SK-N-MC (cell line): Measurements from ENCODE around the gene SMARCA4.

Experiments
- EZH2 ChIP-seq: fragments of 200-600 bp; sonication (generic); IDR thresholded peaks from one replicate; pipeline ENCODE4 v1.6.1; 2017; ENCODE audit warnings: antibody characterized with exemption
- FOXP2 ChIP-seq: optimal IDR thresholded peaks from 2 replicates; pipeline ENCODE3; 2011; ENCODE audit warnings: mild to moderate bottlenecking, moderate library complexity; ENCODE audit not compliant: insufficient read depth; ENCODE audit errors: extremely low read length, control extremely low read depth
- POLR2AphosphoS5 ChIP-seq: IDR thresholded peaks from 2 replicates; pipeline ENCODE4 v1.6.1; 2012; ENCODE audit warnings: mild to moderate bottlenecking, low read depth, low read length, borderline replicate concordance

DNA sequence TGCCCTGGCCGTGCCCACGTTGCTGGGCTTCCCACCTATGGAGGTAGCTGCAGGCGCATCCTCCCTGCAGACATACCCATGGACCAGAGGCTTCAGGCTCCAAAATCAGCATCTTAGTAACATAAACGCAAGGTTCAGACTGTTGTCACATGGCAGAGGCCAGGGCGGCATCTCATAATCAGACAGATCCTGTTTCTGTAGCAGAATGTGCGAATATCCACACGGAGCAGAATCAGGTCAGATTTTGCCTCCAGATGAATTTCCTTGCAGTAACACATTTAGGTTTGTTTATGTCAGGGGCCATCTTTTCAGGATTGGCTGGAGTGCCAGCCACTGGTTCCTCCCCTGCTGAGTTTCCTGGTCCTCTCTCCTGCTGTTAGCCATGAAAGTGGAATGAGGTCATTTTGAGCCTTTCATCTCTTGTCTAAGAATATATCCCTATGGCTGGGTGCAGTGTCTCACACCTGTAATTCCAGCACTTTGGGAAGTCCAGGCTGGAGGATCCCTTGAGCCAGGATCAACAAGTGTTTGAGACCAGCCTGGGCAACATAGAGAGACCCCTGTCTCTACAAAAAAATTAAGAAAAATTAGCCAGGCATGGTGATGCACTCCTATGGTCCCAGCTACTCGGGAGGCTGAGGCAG lies 20.5 kb downstream of the SMARCA4 start:
- TF ChIP-seq POLR2AphosphoS5 = no peak
- no peak for TF ChIP-seq EZH2
- TF ChIP-seq FOXP2 = no peak
